ENCODE data around the gene ZFYVE28.

The ZFYVE28 gene

DNA sequence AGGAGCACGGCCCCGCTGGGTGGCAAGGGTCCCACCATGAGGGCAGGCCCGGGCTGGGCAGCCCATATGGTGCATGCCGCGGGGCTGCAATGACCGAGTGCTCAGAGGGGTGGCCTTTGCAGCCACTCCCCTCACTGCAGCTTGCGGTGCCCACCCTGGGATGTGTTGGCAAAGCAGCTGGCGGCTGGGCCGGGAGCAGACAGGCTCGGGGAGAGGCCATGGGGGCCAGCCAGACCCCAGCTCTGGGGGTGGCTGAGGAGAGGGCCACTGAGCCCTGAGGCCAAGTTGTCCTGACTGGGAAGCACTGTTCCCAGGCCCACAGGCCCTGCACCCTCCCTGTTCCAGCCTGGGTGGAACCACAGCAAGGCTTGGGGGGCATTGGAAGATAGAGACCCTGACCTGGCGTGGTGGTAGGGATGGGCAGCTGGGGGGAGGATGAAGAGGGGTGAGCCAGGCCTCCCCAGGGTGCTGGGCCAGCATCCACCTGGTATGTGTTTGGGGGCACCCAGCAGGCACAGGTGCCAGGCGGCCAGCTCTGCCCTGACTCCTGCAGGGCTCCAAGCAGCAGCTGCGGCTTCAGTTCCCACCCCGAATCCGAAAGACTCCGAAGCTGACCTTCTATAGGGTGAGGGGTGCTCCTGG is 32.1 kb upstream of the ZFYVE28 start:
- TF ChIP-seq SP1 (IDR thresholded peaks at IDR 0.05) (no peak), L3MBTL2 (conservative IDR thresholded peaks at IDR 0.05) (no peak), NFRKB (IDR thresholded peaks at IDR 0.05) (no peak), ELF4 (IDR thresholded peaks at IDR 0.05) (no peak), BHLHE40 (IDR thresholded peaks at IDR 0.05; ENCODE audit: borderline replicate concordance) (no peak), HDGF (IDR thresholded peaks at IDR 0.05; ENCODE audit: borderline replicate concordance) (no peak), FOXK2 (IDR thresholded peaks at IDR 0.05) (no peak), CTBP1 (IDR thresholded peaks at IDR 0.05; ENCODE audit: borderline replicate concordance) (no peak)
- DNase-seq (ENCODE audit: extremely low spot score) = no peak
- CTCF ChIA-PET = no interaction called here
- POLR2A ChIA-PET = no interaction called here

DNA sequence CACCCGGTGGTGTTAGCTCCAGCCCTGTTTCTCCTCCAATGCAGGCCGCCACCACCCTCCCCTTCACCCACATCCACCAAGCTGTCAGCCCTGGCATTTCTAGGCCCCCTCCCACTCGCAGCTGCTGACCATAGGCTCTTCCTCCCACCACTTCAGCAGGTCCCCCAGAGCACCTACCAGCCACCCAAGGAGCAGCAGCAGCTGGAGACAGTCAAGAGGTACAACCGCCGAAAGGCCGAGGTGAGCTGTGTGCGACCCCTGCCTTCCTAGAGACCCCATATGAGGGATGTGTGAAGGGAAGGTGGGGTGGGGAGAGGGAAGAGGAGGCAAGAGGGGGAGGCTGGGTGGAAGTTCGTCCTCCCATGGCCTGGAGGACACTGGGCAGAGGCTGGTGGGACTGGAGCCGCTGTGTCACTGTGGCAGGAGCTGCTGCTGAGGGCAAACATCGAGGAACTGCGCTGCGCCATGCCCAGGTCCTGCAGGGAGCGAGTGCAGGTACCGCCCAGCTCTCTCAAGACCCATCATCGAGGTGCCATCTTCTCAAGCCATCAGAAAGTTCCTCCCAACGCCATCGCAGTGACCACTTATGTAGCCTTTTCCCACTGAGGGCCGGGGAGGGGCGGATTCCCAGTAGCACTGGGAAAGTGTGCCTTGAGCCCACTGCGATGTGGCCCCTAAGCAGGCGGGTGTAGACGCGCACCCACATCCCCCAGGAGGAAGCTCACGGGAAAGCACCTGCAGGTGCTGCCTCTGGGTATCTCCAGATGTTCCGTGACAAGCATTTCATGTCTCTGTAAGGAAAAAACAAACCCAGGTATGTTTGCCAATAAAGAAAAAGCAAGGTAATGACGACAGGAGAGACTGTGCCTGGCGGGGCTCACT is 31.3 kb upstream of the ZFYVE28 start:
- ChIA-PET CTCF (no interaction called here), POLR2A (interaction anchor here (1.0 to 1.3 kb wide), 2 partner anchors 16 to 19 kb away, joined by 3 to 4 read pairs; partner anchors contain the start of gene RNF4)
- DNase-seq (ENCODE audit: extremely low spot score) = no peak
- TF ChIP-seq ELF4 (IDR thresholded peaks at IDR 0.05) (no peak), FOXK2 (IDR thresholded peaks at IDR 0.05) (no peak), FOXM1 (IDR thresholded peaks at IDR 0.05; ENCODE audit: borderline replicate concordance) (no peak), BHLHE40 (IDR thresholded peaks at IDR 0.05; ENCODE audit: borderline replicate concordance) (no peak), NFRKB (IDR thresholded peaks at IDR 0.05) (no peak), CTBP1 (IDR thresholded peaks at IDR 0.05; ENCODE audit: borderline replicate concordance) (no peak), LEF1 (IDR thresholded peaks at IDR 0.05; ENCODE audit: borderline replicate concordance) (no peak), ARNT (IDR thresholded peaks at IDR 0.05) (no peak)

DNA sequence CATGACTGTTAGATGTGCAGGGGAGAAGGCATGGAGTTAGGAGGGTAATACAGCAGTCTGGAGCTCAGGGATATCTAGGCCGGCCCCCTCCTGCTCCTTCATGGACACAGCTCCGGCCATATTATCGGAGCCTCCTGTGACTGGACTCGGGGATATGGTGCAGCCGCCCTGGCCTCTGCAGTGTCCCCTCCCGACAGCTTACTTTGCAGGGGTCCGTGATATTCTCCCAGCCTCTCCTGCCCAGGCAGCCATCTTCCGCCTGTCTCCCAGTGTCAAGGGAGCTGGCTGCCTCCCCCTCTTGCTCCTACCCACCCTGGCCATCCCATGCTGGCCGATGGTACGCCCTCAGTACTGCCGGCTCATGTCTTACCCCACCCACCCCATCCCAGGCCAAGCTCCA is 30.6 kb upstream of the ZFYVE28 start:
- DNase-seq (ENCODE audit: extremely low spot score) = no peak
- ChIA-PET CTCF (no interaction called here), POLR2A (interaction anchor here (1.0 to 1.3 kb wide), 2 partner anchors 17 to 20 kb away, joined by 3 to 4 read pairs; partner anchors contain the start of gene RNF4)
- TF ChIP-seq NFRKB (IDR thresholded peaks at IDR 0.05) (no peak), FOXA1 (IDR thresholded peaks at IDR 0.05) (no peak), HDGF (IDR thresholded peaks at IDR 0.05; ENCODE audit: borderline replicate concordance) (no peak), BHLHE40 (IDR thresholded peaks at IDR 0.05; ENCODE audit: borderline replicate concordance) (no peak), ARNT (IDR thresholded peaks at IDR 0.05) (no peak), SUZ12 (IDR thresholded peaks at IDR 0.05) (no peak), ZNF384 (IDR thresholded peaks at IDR 0.05) (no peak), L3MBTL2 (conservative IDR thresholded peaks at IDR 0.05) (no peak), FOXK2 (IDR thresholded peaks at IDR 0.05) (no peak), ELF4 (IDR thresholded peaks at IDR 0.05) (no peak), SP1 (IDR thresholded peaks at IDR 0.05) (no peak), TARDBP (IDR thresholded peaks at IDR 0.05) (no peak), CTBP1 (IDR thresholded peaks at IDR 0.05; ENCODE audit: borderline replicate concordance) (no peak), FOXM1 (IDR thresholded peaks at IDR 0.05; ENCODE audit: borderline replicate concordance) (no peak), LEF1 (IDR thresholded peaks at IDR 0.05; ENCODE audit: borderline replicate concordance) (no peak)
- TF ChIP-seq, protein P1, sequence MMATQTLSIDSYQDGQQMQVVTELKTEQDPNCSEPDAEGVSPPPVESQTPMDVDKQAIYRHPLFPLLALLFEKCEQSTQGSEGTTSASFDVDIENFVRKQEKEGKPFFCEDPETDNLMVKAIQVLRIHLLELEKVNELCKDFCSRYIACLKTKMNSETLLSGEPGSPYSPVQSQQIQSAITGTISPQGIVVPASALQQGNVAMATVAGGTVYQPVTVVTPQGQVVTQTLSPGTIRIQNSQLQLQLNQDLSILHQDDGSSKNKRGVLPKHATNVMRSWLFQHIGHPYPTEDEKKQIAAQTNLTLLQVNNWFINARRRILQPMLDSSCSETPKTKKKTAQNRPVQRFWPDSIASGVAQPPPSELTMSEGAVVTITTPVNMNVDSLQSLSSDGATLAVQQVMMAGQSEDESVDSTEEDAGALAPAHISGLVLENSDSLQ (IDR thresholded peaks at IDR 0.05) = no peak

DNA sequence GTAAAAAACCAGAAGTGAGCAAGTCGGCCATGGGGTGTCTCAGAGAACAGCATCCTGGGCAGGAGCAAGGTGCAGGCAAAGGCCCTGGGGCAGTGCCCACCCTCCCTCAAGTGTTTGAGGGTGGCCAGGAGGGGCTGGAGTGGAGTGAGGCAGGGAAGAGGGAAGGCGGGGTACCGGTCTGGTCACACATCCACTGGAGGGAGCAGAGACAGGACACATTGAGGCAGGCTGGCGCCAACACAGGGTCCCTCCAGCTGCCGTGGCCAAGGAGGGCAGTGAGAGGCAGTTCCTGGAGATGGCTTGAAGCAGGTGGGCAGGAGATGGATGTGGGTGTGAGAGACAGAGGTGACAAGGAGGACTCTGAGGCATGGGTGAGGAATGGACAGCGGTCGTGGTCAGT is 30.1 kb upstream of the ZFYVE28 start:
- ChIA-PET POLR2A (interaction anchor here (1.0 to 1.3 kb wide), 2 partner anchors 17 to 20 kb away, joined by 3 to 4 read pairs; partner anchors contain the start of gene RNF4), CTCF (no interaction called here)
- no peak for DNase-seq (ENCODE audit: extremely low spot score)
- TF ChIP-seq HDGF (IDR thresholded peaks at IDR 0.05; ENCODE audit: borderline replicate concordance) = no peak
- no peak for TF ChIP-seq CTBP1 (IDR thresholded peaks at IDR 0.05; ENCODE audit: borderline replicate concordance)
- no peak for TF ChIP-seq SUZ12 (IDR thresholded peaks at IDR 0.05)
- TF ChIP-seq ZNF384 (IDR thresholded peaks at IDR 0.05) = no peak
- TF ChIP-seq, protein P1 (IDR thresholded peaks at IDR 0.05) = no peak
- no peak for TF ChIP-seq FOXK2 (IDR thresholded peaks at IDR 0.05)
- TF ChIP-seq L3MBTL2 (conservative IDR thresholded peaks at IDR 0.05) = no peak
- no peak for TF ChIP-seq NFRKB (IDR thresholded peaks at IDR 0.05)

DNA sequence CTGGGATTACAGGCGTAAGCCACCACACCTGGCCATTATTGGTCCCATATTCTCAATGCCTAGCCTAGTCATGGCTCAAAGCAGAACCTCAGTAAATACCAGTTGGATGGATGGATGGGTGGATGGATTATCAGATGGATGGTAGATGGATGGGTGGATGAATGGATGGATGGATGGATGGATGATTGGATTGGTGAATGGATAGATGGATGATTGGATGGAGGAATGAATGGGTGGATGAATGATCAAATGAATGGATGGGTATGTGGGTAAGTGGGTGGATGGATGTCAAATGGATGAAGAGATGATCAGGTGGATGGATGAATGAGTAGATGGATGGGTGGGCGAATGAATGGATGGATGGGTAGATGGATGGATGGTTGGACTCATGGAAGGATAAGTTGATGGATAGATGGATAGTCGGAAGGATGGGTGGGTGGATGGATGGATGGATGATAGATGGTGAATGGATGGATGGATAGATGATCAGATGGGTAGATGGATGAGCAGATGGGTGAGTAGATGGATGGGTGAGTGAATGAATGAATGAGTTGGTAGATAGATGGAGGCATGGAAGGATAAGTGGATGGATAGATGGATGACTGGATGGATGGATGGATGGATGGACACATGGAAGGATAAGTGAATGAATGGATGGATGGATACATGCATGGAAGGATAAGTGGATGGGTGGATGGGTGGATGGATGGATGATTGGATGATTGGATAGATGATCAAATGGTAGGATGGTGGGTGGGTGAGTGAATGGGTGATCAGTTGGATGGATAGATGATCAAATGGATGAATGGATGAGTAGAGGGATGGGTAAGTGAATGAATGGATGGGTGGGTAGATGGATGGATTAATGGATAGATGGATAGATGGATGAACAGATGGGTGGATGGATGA is 28.5 kb upstream of the ZFYVE28 start:
- TF ChIP-seq FOXA1 (IDR thresholded peaks at IDR 0.05) (no peak), FOXM1 (IDR thresholded peaks at IDR 0.05; ENCODE audit: borderline replicate concordance) (no peak), ELF4 (IDR thresholded peaks at IDR 0.05) (no peak), FOXK2 (IDR thresholded peaks at IDR 0.05) (no peak), SP1 (IDR thresholded peaks at IDR 0.05) (no peak), L3MBTL2 (conservative IDR thresholded peaks at IDR 0.05) (no peak), LEF1 (IDR thresholded peaks at IDR 0.05; ENCODE audit: borderline replicate concordance) (no peak), CTBP1 (IDR thresholded peaks at IDR 0.05; ENCODE audit: borderline replicate concordance) (no peak), SUZ12 (IDR thresholded peaks at IDR 0.05) (no peak), ZNF384 (IDR thresholded peaks at IDR 0.05) (no peak), TARDBP (IDR thresholded peaks at IDR 0.05) (no peak), BHLHE40 (IDR thresholded peaks at IDR 0.05; ENCODE audit: borderline replicate concordance) (no peak), NFRKB (IDR thresholded peaks at IDR 0.05) (no peak), HDGF (IDR thresholded peaks at IDR 0.05; ENCODE audit: borderline replicate concordance) (no peak)
- TF ChIP-seq, protein P1 (IDR thresholded peaks at IDR 0.05) = no peak
- ChIA-PET POLR2A (no interaction called here), CTCF (no interaction called here)
- no peak for DNase-seq (ENCODE audit: extremely low spot score)

All from HEK293T (cell line).